Astrocyte (in vitro differentiated cells and primary cell): ENCODE data around the gene CDC34. TPM values are rescaled to one million over a fixed set of nuclear protein-coding genes. Genes with fewer than 3 reads are reported as not detected.

Experiments used
- DNase-seq: peaks from one replicate; pipeline ENCODE4 v3.0.0-alpha.2; 2010; ENCODE audit warnings: low read depth
- FAIRE-seq: peaks from 2 replicates; lab custom pipeline; 2011; peaks lifted over from hg19 to GRCh38; lab: Jason Lieb, UNC
- H2AFZ ChIP-seq: 2 replicates; pipeline ENCODE4 v1.6.0; 2012; ENCODE audit warnings: low read depth, low read length, inconsistent platforms
- H3K27ac ChIP-seq: 2 replicates; pipeline ENCODE4 v1.5.1; 2011; ENCODE audit warnings: low read depth, low read length, inconsistent platforms
- H3K27me3 ChIP-seq: 2 replicates; pipeline ENCODE4 v1.6.0; 2011; ENCODE audit warnings: low read length, inconsistent platforms; ENCODE audit not compliant: insufficient read depth
- H3K36me3 ChIP-seq: 2 replicates; pipeline ENCODE4 v1.5.1; 2011; ENCODE audit warnings: low read length, inconsistent platforms; ENCODE audit not compliant: insufficient read depth
- H3K4me1 ChIP-seq: 2 replicates; pipeline ENCODE4 v1.5.1; 2011; ENCODE audit warnings: low read length, inconsistent platforms; ENCODE audit not compliant: insufficient read depth
- H3K4me2 ChIP-seq: 2 replicates; pipeline ENCODE4 v1.6.0; 2012; ENCODE audit warnings: low read length, inconsistent platforms
- H3K4me3 ChIP-seq: 2 replicates; pipeline ENCODE4 v1.5.1; 2011; ENCODE audit warnings: low read depth, mild to moderate bottlenecking, low read length, inconsistent platforms; ENCODE audit not compliant: insufficient read depth
- H3K79me2 ChIP-seq: 2 replicates; pipeline ENCODE4 v1.6.0; 2012; ENCODE audit warnings: mild to moderate bottlenecking, low read length, inconsistent platforms; ENCODE audit not compliant: insufficient read depth
- H3K9ac ChIP-seq: 2 replicates; pipeline ENCODE4 v1.6.0; 2012; ENCODE audit warnings: mild to moderate bottlenecking, low read length, inconsistent platforms
- H3K9me3 ChIP-seq: 2 replicates; pipeline ENCODE4 v1.5.1; 2012; ENCODE audit warnings: low read depth, mild to moderate bottlenecking, low read length, inconsistent platforms; ENCODE audit not compliant: insufficient read depth
- H4K20me1 ChIP-seq: 2 replicates; pipeline ENCODE4 v1.6.0; 2012; ENCODE audit warnings: low read length, inconsistent platforms; ENCODE audit not compliant: insufficient read depth
- H3K27ac Mint-ChIP-seq: one replicate; pipeline ENCODE4 v1.8.0; 2021; ENCODE audit warnings: mild to moderate bottlenecking, mixed read lengths; ENCODE audit not compliant: unreplicated experiment
- H3K27me3 Mint-ChIP-seq: one replicate; pipeline ENCODE4 v1.8.0; 2021; ENCODE audit warnings: low read depth, mixed read lengths; ENCODE audit not compliant: unreplicated experiment
- H3K36me3 Mint-ChIP-seq: one replicate; pipeline ENCODE4 v1.8.0; 2021; ENCODE audit warnings: low read depth, mixed read lengths; ENCODE audit not compliant: unreplicated experiment
- H3K4me1 Mint-ChIP-seq: one replicate; pipeline ENCODE4 v1.8.0; 2021; ENCODE audit warnings: low read depth, mixed read lengths; ENCODE audit not compliant: unreplicated experiment
- H3K4me3 Mint-ChIP-seq: one replicate; pipeline ENCODE4 v1.8.0; 2021; ENCODE audit warnings: mild to moderate bottlenecking, moderate library complexity, mixed read lengths; ENCODE audit not compliant: unreplicated experiment
- H3K9me3 Mint-ChIP-seq: one replicate; pipeline ENCODE4 v1.8.0; 2021; ENCODE audit warnings: mild to moderate bottlenecking, mixed read lengths; ENCODE audit not compliant: unreplicated experiment
- EZH2 ChIP-seq: IDR thresholded peaks from 2 replicates; pipeline ENCODE4 v1.6.1; 2012; ENCODE audit warnings: mild to moderate bottlenecking, low read length, inconsistent platforms; ENCODE audit not compliant: insufficient read depth
- total RNA-seq: library from RNA; stranded (reverse); gene quantifications from 2 replicates; pipeline ENCODE4 v1.2.1, GENCODE V29; 2021
- TF ChIP-seq, protein P1 (sequence below): IDR thresholded peaks from 2 replicates; pipeline ENCODE4 v1.5.1; 2011; ENCODE audit warnings: low read depth, mild to moderate bottlenecking, inconsistent platforms, low read length, moderate library complexity; ENCODE audit not compliant: insufficient read depth

CDC34 gene
- total RNA-seq, 1 donor from 2014 or later = 190 TPM

DNA sequence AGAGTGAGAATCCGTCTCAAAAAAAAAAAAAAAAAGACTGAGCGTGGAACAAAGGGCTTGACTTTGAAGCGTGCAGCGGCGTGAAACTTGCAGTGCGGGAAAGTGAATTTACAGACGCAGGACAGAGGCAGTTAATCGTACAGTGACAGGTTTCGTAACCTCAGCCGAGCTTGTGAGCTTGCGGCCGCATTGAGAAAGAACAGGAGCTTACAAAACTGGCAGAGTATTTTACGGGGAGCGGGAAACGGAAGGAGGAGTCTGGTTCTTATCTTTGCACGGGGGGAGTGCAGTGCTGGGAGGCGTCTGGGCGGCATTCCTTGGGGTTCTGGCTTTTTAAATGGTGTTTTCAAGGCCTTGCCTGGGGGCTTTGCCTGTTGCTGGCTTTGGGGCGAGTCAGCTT is 34.8 kb downstream of the CDC34 start:
- FAIRE-seq = no peak
- Histone ChIP-seq H3K9me3 (no peaks in the 10 kb centered on the region), H2AFZ (no peak overlapping the region), H3K9ac (no peak overlapping the region), H3K27ac (no peak overlapping the region), H4K20me1 (no peaks in the 10 kb centered on the region), H3K27me3 (no peaks in the 10 kb centered on the region), H3K4me1 (peaks cover 6% of the 10 kb centered on the region), H3K36me3 (no peaks in the 10 kb centered on the region), H3K79me2 (no peaks in the 10 kb centered on the region), H3K4me3 (no peak overlapping the region), H3K4me2 (no peak overlapping the region)
- Mint-ChIP-seq H3K9me3 (peaks cover 6% of the 10 kb centered on the region), H3K27me3 (no peaks in the 10 kb centered on the region), H3K27ac (no peak overlapping the region), H3K4me1 (no peaks in the 10 kb centered on the region), H3K36me3 (peaks cover 4% of the 10 kb centered on the region), H3K4me3 (no peak overlapping the region)
- no peak for DNase-seq
- TF ChIP-seq, protein P1, sequence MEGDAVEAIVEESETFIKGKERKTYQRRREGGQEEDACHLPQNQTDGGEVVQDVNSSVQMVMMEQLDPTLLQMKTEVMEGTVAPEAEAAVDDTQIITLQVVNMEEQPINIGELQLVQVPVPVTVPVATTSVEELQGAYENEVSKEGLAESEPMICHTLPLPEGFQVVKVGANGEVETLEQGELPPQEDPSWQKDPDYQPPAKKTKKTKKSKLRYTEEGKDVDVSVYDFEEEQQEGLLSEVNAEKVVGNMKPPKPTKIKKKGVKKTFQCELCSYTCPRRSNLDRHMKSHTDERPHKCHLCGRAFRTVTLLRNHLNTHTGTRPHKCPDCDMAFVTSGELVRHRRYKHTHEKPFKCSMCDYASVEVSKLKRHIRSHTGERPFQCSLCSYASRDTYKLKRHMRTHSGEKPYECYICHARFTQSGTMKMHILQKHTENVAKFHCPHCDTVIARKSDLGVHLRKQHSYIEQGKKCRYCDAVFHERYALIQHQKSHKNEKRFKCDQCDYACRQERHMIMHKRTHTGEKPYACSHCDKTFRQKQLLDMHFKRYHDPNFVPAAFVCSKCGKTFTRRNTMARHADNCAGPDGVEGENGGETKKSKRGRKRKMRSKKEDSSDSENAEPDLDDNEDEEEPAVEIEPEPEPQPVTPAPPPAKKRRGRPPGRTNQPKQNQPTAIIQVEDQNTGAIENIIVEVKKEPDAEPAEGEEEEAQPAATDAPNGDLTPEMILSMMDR = no peak
- no peak for TF ChIP-seq EZH2

DNA sequence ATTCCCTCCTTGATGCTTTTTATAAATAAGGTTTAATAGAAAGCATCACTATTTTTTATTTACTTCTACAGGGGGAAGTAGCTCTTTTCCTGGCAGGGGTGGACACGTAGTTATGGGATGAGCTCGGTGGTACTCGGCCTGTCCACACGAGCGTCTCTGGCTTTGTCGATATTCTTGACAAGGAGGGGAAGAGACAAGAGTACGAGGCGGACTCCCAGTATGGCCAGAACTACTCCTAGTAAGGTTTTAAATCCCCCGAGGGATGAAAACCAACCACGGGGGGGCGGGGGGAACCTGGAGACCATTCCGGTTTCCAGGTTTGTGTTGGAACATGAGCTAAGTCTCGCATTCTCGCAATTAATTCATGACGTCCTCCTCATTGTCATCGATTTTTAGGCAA is 35.3 kb downstream of the CDC34 start:
- Mint-ChIP-seq H3K27ac (no peak overlapping the region), H3K36me3 (peaks cover 4% of the 10 kb centered on the region), H3K4me3 (no peak overlapping the region)

DNA sequence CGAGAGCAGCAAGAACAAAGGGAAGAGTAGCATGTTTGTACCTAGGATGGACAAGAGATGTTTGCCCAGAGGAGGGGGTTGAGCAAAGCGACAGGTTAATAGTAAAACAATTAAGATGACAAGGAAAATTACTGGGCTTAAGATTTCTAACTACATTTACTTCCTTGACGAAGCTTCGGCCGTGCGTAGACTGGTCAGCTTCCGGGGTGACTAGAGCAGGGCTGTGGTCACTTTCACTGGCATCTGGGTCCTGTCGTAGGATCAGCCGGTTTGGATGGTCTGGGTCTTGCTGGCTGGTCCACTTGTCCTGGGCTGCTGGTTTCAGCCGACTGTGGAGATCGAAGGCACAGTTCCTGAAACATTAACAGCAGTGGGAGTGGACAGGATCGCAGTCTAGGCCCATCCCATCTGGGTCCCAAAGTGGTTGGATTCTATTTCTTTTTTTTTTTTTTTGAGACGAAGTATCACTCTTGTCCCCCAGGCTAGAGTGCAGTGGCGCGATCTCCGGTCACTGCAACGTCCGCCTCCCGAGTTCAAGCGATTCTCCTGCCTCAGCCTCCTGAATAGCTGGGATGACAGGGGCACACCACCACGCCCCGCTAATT is 35.8 kb downstream of the CDC34 start:
- Mint-ChIP-seq H3K9me3 (peaks cover 3% of the 10 kb centered on the region), H3K27me3 (no peaks in the 10 kb centered on the region), H3K36me3 (peaks cover 4% of the 10 kb centered on the region), H3K27ac (no peak overlapping the region), H3K4me3 (no peak overlapping the region), H3K4me1 (no peaks in the 10 kb centered on the region)
- H3K36me3 ChIP-seq = no peaks in the 10 kb centered on the region
- TF ChIP-seq EZH2 = no peak
- TF ChIP-seq, protein P1 = no peak
- FAIRE-seq (no peak), DNase-seq (no peak)
- H3K9ac ChIP-seq = no peak overlapping the region
- no peaks in the 10 kb centered on the region for H3K9me3 ChIP-seq
- H3K4me2 ChIP-seq = no peak overlapping the region
- H3K79me2 ChIP-seq = peaks cover under 1% of the 10 kb centered on the region
- H3K27me3 ChIP-seq = no peaks in the 10 kb centered on the region
- H4K20me1 ChIP-seq = no peaks in the 10 kb centered on the region
- H3K4me1 ChIP-seq = peaks cover 10% of the 10 kb centered on the region
- H3K4me3 ChIP-seq = no peak overlapping the region
- no peak overlapping the region for H2AFZ ChIP-seq
- H3K27ac ChIP-seq = no peak overlapping the region

More for the DNA sequence above, 35.3 kb downstream of the CDC34 start:
- H2AFZ ChIP-seq = no peak overlapping the region
- H3K9me3 ChIP-seq = no peaks in the 10 kb centered on the region
- FAIRE-seq (no peak), DNase-seq (no peak)
- H3K9me3 Mint-ChIP-seq = peaks cover 6% of the 10 kb centered on the region
- H3K27me3 ChIP-seq = no peaks in the 10 kb centered on the region
- peaks cover 10% of the 10 kb centered on the region for H3K4me1 ChIP-seq
- no peaks in the 10 kb centered on the region for H3K27me3 Mint-ChIP-seq
- no peaks in the 10 kb centered on the region for H3K79me2 ChIP-seq
- H3K4me1 Mint-ChIP-seq = no peaks in the 10 kb centered on the region
- H3K36me3 ChIP-seq = no peaks in the 10 kb centered on the region
- H4K20me1 ChIP-seq = no peaks in the 10 kb centered on the region
- no peak for TF ChIP-seq EZH2
- TF ChIP-seq, protein P1 = no peak
- H3K4me3 ChIP-seq = no peak overlapping the region
- no peak overlapping the region for H3K9ac ChIP-seq
- H3K4me2 ChIP-seq = no peak overlapping the region
- no peak overlapping the region for H3K27ac ChIP-seq
